GM12878 (cell line): ENCODE data around the gene VPS52. TPM values are rescaled to one million over a fixed set of nuclear protein-coding genes. Genes with fewer than 3 reads are reported as not detected.

Experiments
- ATAC-seq: fragments of 200-7000 bp; cut with Tn5 transposase; 3 replicates; pipeline ENCODE4 v1.9.1; 2020; ENCODE audit warnings: mild to moderate bottlenecking, moderate library complexity
- BruUV-seq: library from RNA; stranded (reverse); fragments of 400-500 nt; replicated peaks from 2 replicates; lab custom pipeline; 2021; lab: Mats Ljungman, UMichigan
- CTCF ChIA-PET: fragments of 300-600 bp; sonication (Branson Sonifier 250); formaldehyde crosslinking; extraction: SDS; loops from one replicate; lab custom pipeline; 2021; ENCODE audit warnings: inconsistent platforms; lab: Yijun Ruan, JAX
- POLR2A ChIA-PET: fragments of 350-600 bp; formaldehyde crosslinking; extraction: SDS; loops from one replicate; lab custom pipeline; 2021; ENCODE audit warnings: inconsistent platforms; lab: Charles Lee
- RAD21 ChIA-PET: fragments of 300-600 bp; sonication (Branson Sonifier 250); formaldehyde crosslinking; loops from one replicate; lab custom pipeline; 2023; ENCODE audit warnings: antibody characterized with exemption; ENCODE audit not compliant: unreplicated experiment; lab: Charles Lee
- SMC1A ChIA-PET: fragments of 300-600 bp; sonication (Branson Sonifier 250); formaldehyde crosslinking; loops from one replicate; lab custom pipeline; 2023; ENCODE audit not compliant: unreplicated experiment, uncharacterized antibody; lab: Charles Lee
- DNase-seq: peaks from one replicate; pipeline ENCODE4 v3.0.0-alpha.2; 2011; ENCODE audit warnings: low read depth, low spot score
- FAIRE-seq: peaks from 3 replicates; lab custom pipeline; 2011; peaks lifted over from hg19 to GRCh38; lab: Jason Lieb, UNC
- H2AFZ ChIP-seq: 2 replicates; pipeline ENCODE4 v1.6.0; 2011; ENCODE audit warnings: low read depth, low read length, control low read depth; ENCODE audit not compliant: control insufficient read depth
- H3K27ac ChIP-seq: 2 replicates; pipeline ENCODE4 v1.5.1; 2011; ENCODE audit warnings: control low read depth; ENCODE audit not compliant: control insufficient read depth, insufficient read depth
- H3K27me3 ChIP-seq, 2 experiments: replicated peaks in 1 of 2; 2 replicates each; pipeline versions ENCODE4 v1.6.0 to v1.6.1; 2011; ENCODE audit warnings: low read length in 1 of 2; ENCODE audit not compliant: control insufficient read depth in 2 of 2, insufficient read depth in 2 of 2
- H3K36me3 ChIP-seq, 2 experiments: 2 replicates each; pipeline ENCODE4 v1.5.1; 2011; ENCODE audit warnings: low read length in 1 of 2; ENCODE audit not compliant: control insufficient read depth in 2 of 2, insufficient read depth in 2 of 2
- H3K4me1 ChIP-seq: 2 replicates; pipeline ENCODE4 v1.6.1; 2011; ENCODE audit warnings: mild to moderate bottlenecking, low read length, moderate library complexity, mixed read lengths; ENCODE audit not compliant: control insufficient read depth, insufficient read depth
- H3K4me2 ChIP-seq: 2 replicates; pipeline ENCODE4 v1.6.0; 2011; ENCODE audit warnings: control low read depth; ENCODE audit not compliant: control insufficient read depth, insufficient read depth
- H3K4me3 ChIP-seq: fragments of 200-600 bp; sonication (generic); 2 replicates; pipeline ENCODE4 v1.5.1; 2016
- H3K79me2 ChIP-seq: 2 replicates; pipeline ENCODE4 v1.6.0; 2011; ENCODE audit warnings: low read length; ENCODE audit not compliant: control insufficient read depth, insufficient read depth
- H3K9ac ChIP-seq: 2 replicates; pipeline ENCODE4 v1.8.0; 2011; ENCODE audit warnings: low read length, control low read depth, mixed read lengths; ENCODE audit not compliant: control insufficient read depth, insufficient read depth
- H3K9me3 ChIP-seq: replicated peaks from 3 replicates; pipeline ENCODE4 v1.5.1; 2011; ENCODE audit warnings: mild to moderate bottlenecking, low read length; ENCODE audit not compliant: control insufficient read depth, insufficient read depth
- H4K20me1 ChIP-seq: 2 replicates; pipeline ENCODE4 v1.6.0; 2011; ENCODE audit not compliant: control insufficient read depth, insufficient read depth
- CREB1 ChIP-seq: IDR thresholded peaks from 2 replicates; pipeline ENCODE4 v1.6.1; 2012; ENCODE audit warnings: low read depth, mild to moderate bottlenecking, inconsistent platforms
- ESRRA ChIP-seq: IDR thresholded peaks from 2 replicates; pipeline ENCODE4 v1.6.1; 2012; ENCODE audit warnings: mild to moderate bottlenecking, low read length, improper control_type of control experiment
- GATAD2B ChIP-seq: fragments of 450-650 bp; conservative IDR thresholded peaks from 2 replicates; pipeline ENCODE4 v1.6.1; 2017; ENCODE audit warnings: low read depth, mild to moderate bottlenecking, moderate library complexity
- IKZF2 ChIP-seq, 2 experiments: fragments of 450-650 bp; IDR thresholded peaks; 2 replicates each; pipeline ENCODE4 v1.6.1; 2017; ENCODE audit warnings: mild to moderate bottlenecking in 2 of 2, moderate library complexity in 2 of 2
- KDM1A ChIP-seq: fragments of 200-600 bp; sonication (generic); IDR thresholded peaks from 2 replicates; pipeline ENCODE4 v1.6.1; 2016; ENCODE audit warnings: borderline replicate concordance
- KLF5 ChIP-seq: fragments of 450-650 bp; IDR thresholded peaks from 2 replicates; pipeline ENCODE4 v1.6.1; 2014; ENCODE audit warnings: mild to moderate bottlenecking; ENCODE audit not compliant: partially characterized antibody
- MTA3 ChIP-seq: IDR thresholded peaks from 2 replicates; pipeline ENCODE4 v1.6.1; 2012; ENCODE audit warnings: low read length, inconsistent platforms, borderline replicate concordance
- NKRF ChIP-seq: fragments of 450-650 bp; conservative IDR thresholded peaks from 2 replicates; pipeline ENCODE4 v1.6.1; 2017; ENCODE audit warnings: mild to moderate bottlenecking, moderate library complexity
- PAX8 ChIP-seq: fragments of 450-650 bp; IDR thresholded peaks from 2 replicates; pipeline ENCODE4 v1.6.1; 2017; ENCODE audit warnings: mild to moderate bottlenecking, moderate library complexity
- RAD51 ChIP-seq: fragments of 450-650 bp; IDR thresholded peaks from 2 replicates; pipeline ENCODE4 v1.6.1; 2016; ENCODE audit warnings: moderate library complexity, mild to moderate bottlenecking, inconsistent platforms
- TBL1XR1 ChIP-seq: IDR thresholded peaks from 2 replicates; pipeline ENCODE4 v1.6.1; 2012; ENCODE audit warnings: low read depth, low read length, improper control_type of control experiment
- YY1 ChIP-seq: IDR thresholded peaks from 2 replicates; pipeline ENCODE4 v1.6.1; 2011; ENCODE audit warnings: low read depth, mild to moderate bottlenecking, low read length
- ZNF622 ChIP-seq: fragments of 450-650 bp; IDR thresholded peaks from 2 replicates; pipeline ENCODE4 v1.6.1; 2017; ENCODE audit warnings: mild to moderate bottlenecking, inconsistent platforms
- ZZZ3 ChIP-seq: IDR thresholded peaks from 2 replicates; pipeline ENCODE4 v1.6.1; 2011; ENCODE audit warnings: low read depth; ENCODE audit not compliant: control insufficient read depth, insufficient read length
- WGBS: methylation state at CpG from one replicate; pipeline ENCODE4 v1.1.6; 2016; ENCODE audit warnings: low lambda C conversion rate; ENCODE audit not compliant: insufficient replicate concordance, insufficient coverage; ENCODE audit errors: missing lambda C conversion rate; 5-methylcytosine and 5-hydroxymethylcytosine counted together
- in situ Hi-C: fragments of 300-500 bp; cut with MboI; formaldehyde crosslinking; loops from 9 replicates; pipeline ENCODE4 v1.14.3; 2018; ENCODE audit warnings: mixed read lengths
- intact Hi-C: fragments of 100-400 bp; cut with micrococcal nuclease; formaldehyde crosslinking; loops from one replicate; pipeline ENCODE4 v1.14.2; 2022; ENCODE audit not compliant: unreplicated experiment
- polyA plus RNA-seq, 11 experiments: library from polyadenylated mRNA; depleted of rRNA in 4 of 11; unstranded in 6 of 11; stranded (reverse) in 5 of 11; fragments of >200 nt; fragmentation: Nextera tagmentation in 4 of 11; fragmentation: Illumina TruSeq in 1 of 11; extraction: Ambion mirVana in 4 of 11; extraction: Trizol in 1 of 11; gene quantifications; 1 replicate in 1 of 11; 2 replicates in 10 of 11; pipeline versions ENCODE4 v1.2.1 to v1.2.3, GENCODE V29; 2011 to 2016; ENCODE audit warnings: inconsistent platforms in 2 of 11, missing spikeins in 2 of 11, low read depth in 1 of 11
- total RNA-seq, 4 experiments: library from RNA; depleted of rRNA in 3 of 4; stranded (reverse); fragments of >200 nt in 3 of 4; fragmentation: Illumina TruSeq in 1 of 4; extraction: Trizol in 1 of 4; gene quantifications; 2 replicates each; pipeline versions ENCODE4 v1.2.1 to v1.2.3, GENCODE V29; 2013 to 2021

Gene VPS52
- total and polyA plus RNA-seq, 10 of the 15 experiments (the other 5 are each of a cell fraction or from before 2014, with no cell fraction given), result 11.3 to 52.7 (median 36.7) TPM

GRCh38 chr6:33203443-33204164, 68.1 kb downstream of the VPS52 start:
- WGBS, result 70% methylated on average over 7 of the region's 7 CpGs
- Histone ChIP-seq H3K79me2 (peaks cover 33% of the 10 kb centered on the region), H3K36me3 (peaks cover 8 to 15% of the 10 kb centered on the region in 2 experiments), H3K9ac (no peak overlapping the region), H3K4me3 (no peak overlapping the region), H4K20me1 (no peaks in the 10 kb centered on the region), H3K27ac (no peak overlapping the region), H3K27me3 (no peaks in the 10 kb centered on the region), H3K4me2 (peak overlapping the region; percentile 66; the same call in 1 of the 2 replicates), H2AFZ (no peak overlapping the region), H3K4me1 (peaks cover 29% of the 10 kb centered on the region), H3K9me3 (no peaks in the 10 kb centered on the region)
- POLR2A ChIA-PET, result interaction anchor here (0.7 kb wide), 1 partner anchor 59 kb away, joined by 4 read pairs; no protein-coding TSS in a partner anchor
- RAD21 ChIA-PET, result interaction anchor here (2.9 kb wide), 1 partner anchor 45 kb away, joined by 25 read pairs; no protein-coding TSS in a partner anchor
- in situ Hi-C loops (no loop called here), intact Hi-C loops (loop anchor here (10.0 kb wide), 1 partner anchor 371 kb away; no protein-coding TSS in a partner anchor)
- DNase-seq, result no peak
- SMC1A ChIA-PET, result interaction anchor here (0.7 kb wide), 1 partner anchor 68 kb away, joined by 4 read pairs; the partner anchor contains the start of gene VPS52
- ATAC-seq, result no peak
- TF ChIP-seq ZNF622 (no peak), PAX8 (no peak), KLF5 (no peak), RAD51 (no peak), ZZZ3 (no peak), ESRRA (no peak)
- no peak for FAIRE-seq
- CTCF ChIA-PET, result no interaction called here
- no TSS peak for BruUV-seq

GRCh38 chr6:33202799-33203198, 68.9 kb downstream of the VPS52 start:
- H3K4me1 ChIP-seq, result peaks cover 32% of the 10 kb centered on the region
- peaks cover 33% of the 10 kb centered on the region for H3K79me2 ChIP-seq
- BruUV-seq, result no TSS peak
- H4K20me1 ChIP-seq, result no peaks in the 10 kb centered on the region
- SMC1A ChIA-PET, result interaction anchor here (0.7 kb wide), 1 partner anchor 68 kb away, joined by 4 read pairs; the partner anchor contains the start of gene VPS52
- POLR2A ChIA-PET, result interaction anchor here (0.7 kb wide), 1 partner anchor 59 kb away, joined by 4 read pairs; no protein-coding TSS in a partner anchor
- H3K27me3 ChIP-seq, result no peaks in the 10 kb centered on the region
- H3K9me3 ChIP-seq, result no peaks in the 10 kb centered on the region
- H2AFZ ChIP-seq, result no peak overlapping the region
- H3K4me2 ChIP-seq, result peak overlapping the region; percentile 100
- H3K4me3 ChIP-seq, result no peak overlapping the region
- DNase-seq (no peak), FAIRE-seq (no peak), ATAC-seq (no peak)
- CTCF ChIA-PET, result no interaction called here
- intact Hi-C loops, result loop anchor here (10.0 kb wide), 1 partner anchor 372 kb away; no protein-coding TSS in a partner anchor
- no peak overlapping the region for H3K27ac ChIP-seq
- 78% methylated on average over 6 of the region's 6 CpGs for WGBS
- H3K36me3 ChIP-seq, result peaks cover 8 to 16% of the 10 kb centered on the region in 2 experiments
- RAD21 ChIA-PET, result no interaction called here
- in situ Hi-C loops, result no loop called here
- H3K9ac ChIP-seq, result no peak overlapping the region
- TF ChIP-seq IKZF2 (IDR thresholded peaks at IDR 0.05) (no peak), CREB1 (no peak), TBL1XR1 (no peak), YY1 (no peak), MTA3 (no peak), KDM1A (no peak), NKRF (no peak), GATAD2B (no peak)
